ENCODE data around the gene COX7A2L. TPM values are rescaled to one million over a fixed set of nuclear protein-coding genes. Genes with fewer than 3 reads are reported as not detected.

COX7A2L gene
- total and polyA plus RNA-seq, 2 of the 8 experiments (the other 6 are each of a cell fraction or from before 2014, with no cell fraction given), result 85.6 to 114 TPM

GRCh38 chr2:42339191-42339912 is 21.7 kb downstream of the COX7A2L start:
- FAIRE-seq (no peak), DNase-seq (ENCODE audit: low read depth in 1 of 2, low spot score in 2 of 2) (no peak)
- Histone ChIP-seq H3K18ac (ENCODE audit: extremely low read depth, low read length) (no peak overlapping the region), H3K27ac (ENCODE audit: low read depth, low read length) (no peak overlapping the region), H3K27me3 (replicated peaks in 1 of 4; ENCODE audit: control insufficient read depth in 3 of 4, extremely low read depth in 1 of 4, insufficient read depth in 3 of 4, low read length in 3 of 4) (no peaks in the 10 kb centered on the region), H3K56ac (replicated peaks; ENCODE audit: insufficient read length, low read depth, low read length) (no peak overlapping the region), H3K9me3 (ENCODE audit: insufficient read depth in 2 of 2, low read depth in 1 of 2, low read length in 1 of 2) (no peaks in the 10 kb centered on the region), H2AK5ac (ENCODE audit: low read depth, low read length) (no peak overlapping the region), H3K14ac (ENCODE audit: insufficient read length) (no peak overlapping the region), H2BK5ac (ENCODE audit: low read depth, low read length) (no peak overlapping the region), H4K8ac (ENCODE audit: extremely low read depth, insufficient read depth, low read length) (no peak overlapping the region), H2AFZ (ENCODE audit: low read length) (no peak overlapping the region), H3K79me2 (ENCODE audit: control insufficient read depth in 1 of 2, insufficient read depth in 2 of 2, low read length in 2 of 2) (peaks cover 0 to 15% of the 10 kb centered on the region in 2 experiments; a peak in 1 of 4 replicates), H2BK12ac (ENCODE audit: low read depth, low read length) (no peak overlapping the region), H4K5ac (ENCODE audit: insufficient read length, low read depth, low read length) (no peak overlapping the region), H4K91ac (replicated peaks; ENCODE audit: insufficient read length, low read length) (no peak overlapping the region), H3K79me1 (ENCODE audit: low read depth, low read length) (peaks cover 16% of the 10 kb centered on the region), H2BK120ac (replicated peaks; ENCODE audit: low read depth, low read length) (no peak overlapping the region), H3K23ac (ENCODE audit: insufficient read length) (no peak overlapping the region), H3K36me3 (ENCODE audit: control insufficient read depth in 2 of 4, insufficient read depth in 4 of 4, low read length in 3 of 4) (no peaks in the 10 kb centered on the region; a peak in 3 of 8 replicates), H3K9ac (replicated peaks in 1 of 4; ENCODE audit: extremely low read depth in 1 of 4, low read depth in 3 of 4, low read length in 3 of 4) (no peak overlapping the region), H3K4ac (replicated peaks; ENCODE audit: insufficient read length, low read depth, low read length) (no peak overlapping the region), H3K4me3 (ENCODE audit: extremely low read depth in 1 of 4, insufficient read depth in 2 of 4, low read depth in 3 of 4, low read length in 4 of 4) (no peak overlapping the region), H3K4me2 (ENCODE audit: insufficient read depth in 1 of 2, low read depth in 2 of 2, low read length in 2 of 2) (no peak overlapping the region), H4K20me1 (replicated peaks in 1 of 2; ENCODE audit: control insufficient read depth in 1 of 2, insufficient read depth in 2 of 2, low read length in 2 of 2) (peaks cover 7% of the 10 kb centered on the region in 2 experiments), H2BK20ac (ENCODE audit: low read length) (no peak overlapping the region), H3K23me2 (ENCODE audit: low read depth, low read length) (no peaks in the 10 kb centered on the region), H2BK15ac (ENCODE audit: low read length) (no peak overlapping the region), H3K4me1 (replicated peaks in 1 of 4; ENCODE audit: control insufficient read depth in 3 of 4, insufficient read depth in 4 of 4, low read length in 3 of 4) (peaks cover 0 to 5% (median 0%) of the 10 kb centered on the region in 4 experiments; a peak in 2 of 7 replicates)
- POLR2A ChIA-PET (ENCODE audit: partially characterized antibody), result no interaction called here
- WGBS, 2 experiments (ENCODE audit: extremely low coverage in 1 of 2, insufficient coverage in 1 of 2, insufficient read length in 1 of 2, insufficient replicate concordance in 2 of 2, low coverage in 1 of 2, low lambda C conversion rate in 2 of 2, missing lambda C conversion rate in 1 of 2), result 95% methylated on average over 21 of the region's 21 CpGs; no CpG with 5 or more reads in 1 of the 2 experiments
- CTCF ChIA-PET (ENCODE audit: partially characterized antibody), result interaction anchor here (0.7 to 2.0 kb wide), 10 partner anchors 10 to 503 kb away, joined by 3 to 8 read pairs (median 3); no protein-coding TSS in a partner anchor
- TF ChIP-seq CTCF (IDR thresholded peaks at IDR 0.05; ENCODE audit: control extremely low read depth in 1 of 3, insufficient read depth in 1 of 3, low read depth in 1 of 3, low read length in 3 of 3) (peak; percentile 28 to 48 (median 36)), RAD21 (IDR thresholded peaks at IDR 0.05 in 1 of 2, conservative IDR thresholded peaks at IDR 0.05 in 1 of 2; ENCODE audit: low read depth in 2 of 2, low read length in 2 of 2) (peak; percentile 20 to 38; a peak in 3 of 4 replicates), ASH2L (IDR thresholded peaks at IDR 0.05; ENCODE audit: low read length) (no peak)

Measured in H1 (cell line).